HG03060 (cell line): ENCODE data around the gene ADRB2.

ENCODE experiments used
- ATAC-seq: cut with Tn5 transposase; IDR thresholded peaks from one replicate; pipeline ENCODE4 v1.9.1; 2021; ENCODE audit warnings: low read depth, moderate number of reproducible peaks; ENCODE audit not compliant: unreplicated experiment

The ADRB2 gene

DNA sequence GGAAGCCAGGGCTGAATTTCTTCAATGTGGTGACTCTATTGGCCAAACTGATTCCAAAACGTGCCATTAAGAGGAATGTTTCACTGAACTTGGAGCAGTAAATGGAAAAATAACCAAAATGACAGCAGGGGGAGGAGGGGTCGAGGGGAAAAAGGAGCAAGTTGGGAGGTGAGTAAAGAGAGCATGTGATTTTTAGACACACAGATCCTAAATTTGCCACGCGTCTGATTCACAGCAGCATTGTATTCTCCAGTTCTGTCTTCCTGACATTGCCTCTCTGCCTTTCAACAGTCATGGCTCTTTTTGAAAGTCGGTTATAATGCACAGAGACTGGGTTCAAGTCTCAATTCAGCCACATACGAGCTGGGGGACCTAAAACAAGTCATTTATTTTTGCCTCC, 22.0 kb upstream of the ADRB2 start:
- no peak for ATAC-seq

DNA sequence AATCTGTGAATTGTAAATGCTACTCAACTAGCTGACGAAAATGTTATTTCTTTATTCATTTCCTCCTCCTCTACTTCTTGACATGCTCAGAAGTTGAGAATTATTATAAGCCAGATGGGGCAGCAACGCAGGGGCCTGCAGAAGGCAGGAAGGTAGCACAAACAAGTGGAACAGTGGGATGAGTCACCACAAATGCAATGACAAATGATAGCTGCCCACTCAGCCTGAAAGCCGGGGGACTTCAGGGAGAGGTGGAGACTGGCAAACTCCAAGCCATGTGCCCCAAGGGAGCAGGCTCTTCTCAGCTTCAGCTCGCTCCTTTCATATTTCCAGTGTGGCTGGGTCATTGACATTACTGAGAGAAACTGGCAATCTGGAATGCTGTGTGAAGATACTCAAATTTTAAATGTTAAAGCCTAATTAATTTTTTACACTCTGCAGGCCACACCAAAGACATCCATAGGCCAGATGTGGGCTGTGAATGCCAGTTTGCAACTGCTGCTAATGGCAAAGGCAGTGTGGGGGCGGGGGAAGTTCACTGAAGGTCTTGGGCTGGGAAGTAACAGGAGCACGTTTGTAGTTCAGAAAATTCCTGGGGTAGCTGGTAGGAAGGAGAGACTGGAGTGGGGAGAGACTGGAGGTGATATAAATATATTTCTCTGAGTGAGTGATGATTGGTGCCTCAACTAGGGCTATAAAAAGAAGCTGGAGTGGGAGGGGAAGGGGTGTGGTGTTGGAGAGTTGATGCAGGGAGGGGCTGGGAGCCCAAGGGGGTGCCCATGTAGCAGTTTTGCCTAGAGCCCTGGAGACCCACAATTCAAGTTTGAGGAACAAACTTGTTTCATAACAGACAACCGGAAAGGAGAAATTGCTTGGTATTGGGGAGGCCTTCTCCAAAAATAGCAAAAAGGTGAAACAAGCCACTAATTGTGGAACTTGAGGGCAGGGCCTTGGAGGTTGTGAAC, 20.8 kb upstream of the ADRB2 start:
- ATAC-seq: peak; percentile 30

GRCh38 chr5:148806520-148806931, 19.9 kb upstream of the ADRB2 start:
- ATAC-seq: no peak

GRCh38 chr5:148807851-148808250, 18.6 kb upstream of the ADRB2 start:
- no peak for ATAC-seq

DNA sequence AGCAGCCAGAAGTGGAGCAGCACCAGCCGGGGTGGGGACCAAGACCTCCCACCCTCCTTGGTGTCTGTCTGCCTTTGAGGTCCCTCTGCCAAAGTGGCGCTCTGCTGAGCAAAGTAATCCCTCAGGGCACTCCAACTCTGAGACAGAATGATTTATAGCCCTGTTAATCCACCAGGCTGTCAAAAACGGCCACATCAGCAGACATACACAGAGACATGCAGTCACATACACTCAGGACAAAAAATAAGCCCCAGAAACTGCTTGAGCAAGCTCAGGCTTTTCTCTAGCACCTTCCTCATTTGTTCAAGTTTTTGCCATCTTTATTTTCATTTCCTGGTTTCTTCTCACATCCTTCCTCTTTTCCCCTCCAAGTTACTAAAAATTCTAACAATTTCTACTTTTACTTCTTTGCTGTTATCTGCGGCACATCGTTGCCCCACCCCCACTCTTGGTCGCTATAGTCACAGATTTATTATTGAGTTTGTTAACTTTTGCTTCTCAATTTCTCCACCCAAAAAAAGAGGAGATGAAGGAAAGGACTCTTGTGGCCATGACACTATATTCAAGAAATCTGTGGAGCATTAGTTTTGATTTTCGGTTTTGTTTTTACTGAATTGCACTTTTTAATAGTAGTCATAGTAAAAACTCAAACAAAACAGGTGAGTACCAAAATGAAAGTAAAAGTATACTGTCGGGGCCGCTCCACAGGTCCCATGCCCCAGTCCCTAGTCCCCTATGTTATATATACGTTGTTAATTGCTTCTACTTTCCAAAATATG, 17.4 kb upstream of the ADRB2 start:
- peak; percentile 48 for ATAC-seq

DNA sequence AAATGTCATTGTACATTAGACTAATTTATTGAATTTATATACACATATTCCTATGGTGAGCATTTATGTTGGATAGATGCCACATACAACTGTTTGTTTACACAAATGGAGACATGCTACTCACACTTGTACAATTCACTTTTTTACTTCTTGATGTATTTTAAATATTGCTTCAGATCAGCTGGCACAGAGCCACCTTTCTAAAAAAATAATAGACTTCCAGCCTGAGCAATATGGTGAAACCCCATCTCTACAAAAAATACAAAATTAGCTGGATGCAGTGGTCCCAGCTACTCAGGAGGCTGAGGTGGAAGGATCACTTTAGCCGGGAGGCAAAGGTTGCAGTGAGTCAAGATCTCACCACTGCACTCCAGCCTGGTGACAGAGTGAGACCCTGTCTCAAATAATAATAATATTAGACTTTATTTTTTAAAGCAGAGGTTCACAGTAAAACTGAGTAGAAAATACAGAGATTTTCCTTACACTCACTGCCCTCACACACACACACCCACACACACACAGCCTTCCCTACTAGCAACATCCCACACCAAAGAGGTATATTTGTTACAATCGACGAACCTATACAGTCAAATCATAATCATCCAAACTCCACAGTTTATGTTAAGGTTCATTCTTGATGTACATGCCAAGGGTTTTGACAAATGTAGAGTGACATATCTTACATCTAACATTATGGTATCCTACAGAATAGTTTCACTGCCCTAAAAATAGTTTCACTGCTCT, 16.5 kb upstream of the ADRB2 start:
- no peak for ATAC-seq

DNA sequence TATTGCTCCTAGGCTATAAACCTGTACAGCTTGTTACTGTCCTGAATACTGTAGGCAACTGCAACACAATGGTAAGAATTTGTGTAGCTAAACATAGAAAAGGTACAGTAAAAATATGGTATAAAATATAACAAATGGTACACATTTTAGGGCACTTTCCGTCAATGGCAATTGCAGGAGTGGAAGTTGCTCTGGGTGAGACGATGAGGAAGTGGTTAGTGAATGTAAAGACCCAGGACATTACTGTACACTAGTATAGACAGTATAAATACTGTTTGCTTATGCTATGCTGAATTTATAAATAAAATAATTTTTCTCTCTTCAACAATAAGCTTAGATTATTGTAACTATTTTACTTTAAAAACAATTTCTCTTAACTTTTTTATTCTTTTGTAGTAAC, 15.6 kb upstream of the ADRB2 start:
- ATAC-seq: no peak

GRCh38 chr5:148811756-148812155, 14.7 kb upstream of the ADRB2 start:
- no peak for ATAC-seq

- ATAC-seq: no peak
Measured at GRCh38 chr5:148815086-148815485, 11.3 kb upstream of the ADRB2 start.

- no peak for ATAC-seq
Measured at GRCh38 chr5:148815578-148815977, 10.8 kb upstream of the ADRB2 start.

GRCh38 chr5:148816357-148816756, 10.1 kb upstream of the ADRB2 start:
- ATAC-seq: no peak

- no peak for ATAC-seq
Measured at GRCh38 chr5:148816782-148817181, 9.6 kb upstream of the ADRB2 start.

DNA sequence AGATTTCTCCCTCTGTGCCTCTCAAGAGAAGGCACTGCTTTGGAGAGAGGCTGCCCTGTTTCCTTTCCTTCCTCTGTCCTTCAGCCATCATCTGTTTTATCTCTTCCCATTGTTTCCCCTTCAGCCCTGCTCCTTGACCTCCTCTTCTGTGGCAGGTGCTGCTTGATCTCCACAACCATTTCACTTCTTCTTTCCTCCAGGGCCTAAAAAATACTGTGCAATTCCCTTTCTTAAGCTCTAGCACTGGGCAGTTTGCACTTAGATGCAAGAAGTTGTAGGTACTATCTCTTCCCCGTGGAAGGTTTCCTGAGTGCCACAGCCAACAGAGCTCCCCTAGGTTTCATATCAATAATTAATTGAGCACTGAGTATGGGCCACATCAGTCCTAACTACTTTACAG, 8.8 kb upstream of the ADRB2 start:
- no peak for ATAC-seq

DNA sequence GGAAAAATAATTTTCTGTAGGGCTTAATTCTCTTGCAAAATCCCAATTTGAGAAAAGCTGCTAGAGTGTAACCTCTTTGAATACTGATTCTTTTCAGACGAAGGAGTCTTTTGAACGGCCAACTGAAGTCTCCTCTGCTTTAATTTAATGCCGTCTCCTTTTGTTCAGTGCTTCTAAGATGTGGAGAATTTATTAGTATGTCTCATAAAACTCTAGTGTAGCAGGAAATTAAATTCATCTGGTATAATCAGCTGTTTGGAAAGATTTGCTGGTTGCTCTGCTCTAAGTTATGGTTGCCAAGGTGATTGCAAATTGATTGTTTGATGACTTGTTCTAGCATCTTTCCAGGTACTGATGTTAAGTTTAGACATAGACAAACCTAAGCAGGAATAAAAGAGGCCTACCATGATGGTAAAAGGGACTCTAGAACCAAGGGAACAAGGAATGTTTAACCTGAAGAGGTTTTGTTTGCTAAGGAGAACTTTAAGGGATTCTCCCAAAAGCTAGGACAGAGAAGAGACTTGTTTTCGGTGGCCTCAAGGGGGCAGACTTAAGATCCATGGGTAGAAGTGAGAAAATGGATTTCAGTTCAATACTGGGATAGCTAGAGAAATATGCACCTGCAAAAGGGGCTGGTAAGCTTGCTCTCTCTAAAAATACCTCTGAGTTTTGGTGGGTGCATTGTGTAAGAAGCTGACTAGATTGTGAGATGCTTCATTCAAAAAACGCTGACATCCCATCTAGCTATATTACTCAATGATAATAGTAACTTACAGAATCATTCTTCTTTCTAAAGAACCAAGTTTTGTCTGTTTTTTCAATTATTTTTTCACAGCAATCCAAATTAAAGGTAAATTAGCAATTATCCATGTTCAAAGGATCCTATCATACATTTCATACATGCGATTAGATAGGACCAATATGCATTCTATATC, 5.7 kb upstream of the ADRB2 start:
- ATAC-seq: no peak

- no peak for ATAC-seq
Measured at GRCh38 chr5:148823871-148824270, 2.5 kb upstream of the ADRB2 start.

DNA sequence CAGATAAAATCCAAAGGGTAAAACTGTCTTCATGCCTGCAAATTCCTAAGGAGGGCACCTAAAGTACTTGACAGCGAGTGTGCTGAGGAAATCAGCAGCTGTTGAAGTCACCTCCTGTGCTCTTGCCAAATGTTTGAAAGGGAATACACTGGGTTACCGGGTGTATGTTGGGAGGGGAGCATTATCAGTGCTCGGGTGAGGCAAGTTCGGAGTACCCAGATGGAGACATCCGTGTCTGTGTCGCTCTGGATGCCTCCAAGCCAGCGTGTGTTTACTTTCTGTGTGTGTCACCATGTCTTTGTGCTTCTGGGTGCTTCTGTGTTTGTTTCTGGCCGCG, 727 bp upstream of the ADRB2 start:
- ATAC-seq: peak; percentile 11

GRCh38 chr5:148826739-148827070, 294 bp downstream of the ADRB2 start:
- no peak for ATAC-seq

DNA sequence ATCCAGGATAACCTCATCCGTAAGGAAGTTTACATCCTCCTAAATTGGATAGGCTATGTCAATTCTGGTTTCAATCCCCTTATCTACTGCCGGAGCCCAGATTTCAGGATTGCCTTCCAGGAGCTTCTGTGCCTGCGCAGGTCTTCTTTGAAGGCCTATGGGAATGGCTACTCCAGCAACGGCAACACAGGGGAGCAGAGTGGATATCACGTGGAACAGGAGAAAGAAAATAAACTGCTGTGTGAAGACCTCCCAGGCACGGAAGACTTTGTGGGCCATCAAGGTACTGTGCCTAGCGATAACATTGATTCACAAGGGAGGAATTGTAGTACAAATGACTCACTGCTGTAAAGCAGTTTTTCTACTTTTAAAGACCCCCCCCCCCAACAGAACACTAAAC, 1.3 kb downstream of the ADRB2 start:
- ATAC-seq: no peak

GRCh38 chr5:148828511-148829247, 2.3 kb downstream of the ADRB2 start:
- ATAC-seq: no peak

- ATAC-seq: no peak
Measured at GRCh38 chr5:148829248-148829594, 2.8 kb downstream of the ADRB2 start.
